Measurements from ENCODE around the gene FTO.

Gene FTO

GRCh38 chr16:53946746-53947386, 242.9 kb downstream of the FTO start:
- no peak for FAIRE-seq

- no peak for FAIRE-seq
Observed at GRCh38 chr16:53947642-53948041, 243.7 kb downstream of the FTO start.

DNA sequence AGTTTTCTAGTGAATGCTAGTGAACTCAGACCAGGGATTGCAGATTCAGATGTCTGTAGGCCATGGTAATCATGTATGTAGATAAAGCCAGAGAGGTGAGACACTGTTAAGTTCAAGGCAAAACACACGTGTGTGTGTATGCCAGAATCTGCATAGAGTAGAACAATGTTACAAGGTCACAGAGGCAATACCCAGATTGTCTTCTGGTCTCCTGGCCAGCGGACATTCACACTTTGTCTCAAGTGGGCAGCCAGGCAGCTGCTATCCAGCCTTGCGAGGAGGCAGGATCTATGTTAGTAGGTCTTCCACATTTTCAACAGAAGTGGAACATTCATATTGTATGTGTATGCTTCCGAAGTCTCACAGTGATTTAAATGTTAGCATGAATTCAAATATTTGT, 244.4 kb downstream of the FTO start:
- no peak for FAIRE-seq

- FAIRE-seq, result no peak
Observed at GRCh38 chr16:53948734-53949430, 244.9 kb downstream of the FTO start.

DNA sequence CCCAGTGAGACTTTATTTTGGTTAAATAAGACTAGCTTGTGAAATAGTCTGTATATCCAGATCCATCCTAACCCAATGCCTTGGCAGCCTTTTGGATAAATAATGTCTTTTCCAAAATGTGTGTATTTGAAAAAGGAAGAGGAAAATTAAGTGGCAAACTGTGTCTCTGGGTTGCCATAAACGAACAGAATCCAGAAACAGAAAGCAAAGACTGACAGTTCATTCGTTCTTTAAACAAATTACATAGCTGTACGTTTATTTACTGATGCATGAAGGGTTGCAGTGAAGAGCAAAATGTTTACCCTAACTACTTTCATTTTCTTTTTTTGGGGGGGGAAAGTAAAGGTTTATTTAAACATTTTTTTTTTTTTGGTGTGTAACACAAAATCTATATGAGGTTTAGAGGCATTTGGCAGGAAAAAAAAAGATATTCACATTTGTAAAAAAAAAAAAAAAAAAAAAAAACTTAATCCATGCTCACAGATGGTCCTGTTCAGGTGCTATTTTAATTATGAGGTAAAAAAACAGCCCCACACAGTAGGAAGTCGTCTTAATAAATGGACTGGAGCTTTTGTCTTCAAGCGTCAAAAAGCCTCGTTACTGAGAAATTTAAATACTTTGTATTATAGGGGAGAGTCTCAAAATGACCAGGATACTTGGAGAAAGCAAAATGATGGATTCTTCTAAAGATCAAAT, 245.9 kb downstream of the FTO start:
- FAIRE-seq, result no peak

DNA sequence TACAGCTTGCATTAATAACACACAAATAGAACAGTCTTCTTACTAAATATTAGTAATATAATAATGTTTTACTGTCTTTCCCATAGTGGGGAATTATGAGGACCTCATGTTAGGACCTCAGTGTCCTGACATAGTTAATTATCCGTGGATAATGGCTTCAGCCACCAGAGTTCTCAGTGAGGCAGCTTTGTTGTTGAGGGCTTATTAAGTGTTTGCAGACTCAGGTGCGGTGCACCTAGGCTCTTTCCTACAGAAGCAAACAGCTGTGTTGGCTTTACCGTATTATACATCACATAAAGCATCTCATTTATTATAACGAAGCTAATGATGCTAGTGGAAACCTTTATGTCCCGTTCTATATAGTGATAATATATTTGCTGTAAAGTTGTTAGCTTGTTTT, 246.7 kb downstream of the FTO start:
- no peak for FAIRE-seq

DNA sequence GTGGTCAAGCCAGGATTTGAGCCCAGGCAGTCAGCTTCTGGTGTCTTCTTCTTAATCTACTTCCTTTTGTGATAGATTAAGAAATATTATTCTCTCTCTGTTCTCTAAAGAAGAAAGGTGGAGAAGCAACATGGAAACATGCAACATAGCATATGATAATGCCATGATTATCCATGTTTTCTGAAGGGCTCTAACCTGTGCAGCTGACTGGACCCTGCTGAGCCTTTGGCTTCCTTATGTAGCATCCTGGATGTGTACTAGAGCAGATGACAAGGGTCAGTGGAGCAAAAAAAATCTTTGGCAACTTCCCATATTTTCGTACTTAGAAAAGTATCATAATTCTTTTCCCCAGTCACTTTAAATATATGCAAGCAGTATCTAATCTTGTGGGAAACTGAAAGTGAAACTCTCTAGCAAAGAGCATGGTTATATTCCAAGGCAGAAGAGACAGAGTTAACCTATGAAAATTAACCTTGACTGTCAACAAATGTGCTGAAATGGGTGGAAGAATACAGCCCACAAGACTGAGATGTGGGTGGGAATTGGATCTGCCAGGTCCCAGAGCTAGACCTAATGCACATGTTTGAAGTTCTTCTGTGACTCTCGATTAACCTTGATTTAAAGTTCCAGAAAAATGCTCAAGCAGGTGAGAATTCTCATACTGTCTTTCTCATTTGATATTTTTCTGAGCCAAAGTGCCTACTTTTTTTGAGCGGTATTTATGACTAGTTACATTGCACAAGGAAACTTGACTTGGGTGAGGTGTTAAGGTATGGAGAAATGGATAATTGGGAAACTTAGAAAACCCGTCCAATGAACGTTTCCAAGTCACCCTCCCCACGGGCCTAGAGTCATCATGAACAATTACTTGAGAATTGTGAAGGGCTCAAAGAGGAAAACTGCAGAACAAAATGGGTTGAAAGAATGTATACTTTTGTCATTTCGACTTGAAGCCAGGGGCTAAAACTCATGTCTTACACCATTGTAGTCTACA, 248.6 kb downstream of the FTO start:
- FAIRE-seq, result no peak

DNA sequence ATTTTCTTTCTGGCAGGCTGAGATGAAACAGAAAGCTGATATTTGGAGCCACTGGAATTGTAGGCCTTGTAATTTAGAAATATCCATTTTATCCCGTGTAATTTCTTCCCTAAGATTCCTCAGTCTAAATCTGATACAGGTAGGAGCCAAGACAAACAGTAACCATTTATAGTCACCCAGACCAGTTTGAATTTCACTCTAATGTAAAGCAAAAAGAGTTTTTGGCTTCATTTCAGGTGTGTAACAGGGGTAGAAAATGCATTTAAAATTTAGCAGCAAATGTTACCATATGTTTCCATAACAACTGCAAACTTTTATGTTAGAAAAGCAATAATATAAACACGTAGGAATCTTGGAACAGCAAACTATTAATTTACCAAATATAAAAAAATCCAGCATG, 249.4 kb downstream of the FTO start:
- no peak for FAIRE-seq

GRCh38 chr16:53955221-53955875, 251.4 kb downstream of the FTO start:
- no peak for FAIRE-seq

- FAIRE-seq, result no peak
Observed at GRCh38 chr16:53958341-53958880, 254.5 kb downstream of the FTO start.

- FAIRE-seq, result no peak
Observed at GRCh38 chr16:53960050-53960812, 256.3 kb downstream of the FTO start.

GRCh38 chr16:53960954-53961616, 257.1 kb downstream of the FTO start:
- FAIRE-seq, result no peak

DNA sequence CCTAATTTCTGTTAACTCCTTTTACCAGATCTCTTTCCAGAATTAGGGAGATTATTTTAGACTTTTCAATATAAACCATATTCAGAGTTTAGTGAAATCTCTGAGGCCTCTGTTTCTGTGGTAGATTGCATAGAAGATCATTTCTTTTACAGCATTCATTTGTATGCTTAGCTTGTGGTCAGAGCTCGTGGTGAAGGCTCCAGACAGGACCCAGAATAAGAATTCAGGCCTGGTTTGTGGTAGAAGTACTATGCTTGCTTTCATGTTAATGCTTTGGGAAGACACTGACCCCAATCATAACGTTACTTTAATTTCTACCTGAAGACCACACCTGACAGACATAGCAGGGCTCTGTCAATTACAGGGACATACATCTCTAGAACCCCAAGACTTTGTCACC, 258.1 kb downstream of the FTO start:
- no peak for FAIRE-seq

- no peak for FAIRE-seq
Observed at GRCh38 chr16:53964145-53964790, 260.3 kb downstream of the FTO start.

GRCh38 chr16:53966821-53967571, 263.0 kb downstream of the FTO start:
- no peak for FAIRE-seq

GRCh38 chr16:53967572-53967971, 263.6 kb downstream of the FTO start:
- FAIRE-seq, result no peak

GRCh38 chr16:53968454-53968853, 264.5 kb downstream of the FTO start:
- FAIRE-seq, result no peak

GRCh38 chr16:53968896-53969295, 264.9 kb downstream of the FTO start:
- FAIRE-seq, result no peak

DNA sequence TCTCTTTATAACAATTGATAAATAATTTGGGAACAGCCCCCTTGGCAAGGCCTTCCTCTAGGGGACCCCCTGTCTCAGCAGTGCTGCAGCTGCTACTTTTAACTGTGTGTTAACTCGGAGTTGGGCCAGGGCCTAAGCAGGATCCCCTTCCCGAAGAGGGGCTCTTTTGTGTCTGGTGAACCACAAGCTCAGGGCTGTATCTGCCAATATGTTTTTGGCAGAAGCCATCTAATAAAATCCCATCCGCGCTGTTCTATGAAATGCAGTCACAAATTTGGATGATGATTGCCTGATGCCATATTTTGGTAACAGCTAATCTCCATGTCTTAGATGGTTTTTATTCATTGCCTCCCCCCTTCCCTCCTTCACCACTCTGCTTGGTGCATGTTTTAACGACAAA, 267.7 kb downstream of the FTO start:
- FAIRE-seq, result no peak
